Esophagus muscularis mucosa (tissue), 4 donors: Measurements from ENCODE around the gene QPRT. TPM values are rescaled to one million over a fixed set of nuclear protein-coding genes. Genes with fewer than 3 reads are reported as not detected.

Experiments used
- DNase-seq: peaks from one replicate; pipeline ENCODE4 v3.0.0-alpha.2; 2017; ENCODE audit errors: extremely low spot score
- H3K27ac ChIP-seq, 4 donors: fragments of 200-600 bp; sonication (generic); replicated peaks in 1 of 4; 1 replicate in 3 of 4; 2 replicates in 1 of 4; pipeline ENCODE4 v1.5.1; 2016 to 2019; ENCODE audit warnings: mild to moderate bottlenecking in 1 of 4
- H3K27me3 ChIP-seq, 4 donors: fragments of 200-600 bp; sonication (generic); one replicate each; pipeline versions ENCODE4 v1.5.1 to v1.6.0; 2016 to 2019
- H3K36me3 ChIP-seq, 4 donors: fragments of 200-600 bp; sonication (generic); one replicate each; pipeline ENCODE4 v1.5.1; 2016 to 2019
- H3K4me1 ChIP-seq, 4 donors: fragments of 200-600 bp; sonication (generic); one replicate each; pipeline ENCODE4 v1.5.1; 2016 to 2019
- H3K4me3 ChIP-seq, 4 donors: fragments of 200-600 bp; sonication (generic); 1 replicate in 2 of 4; 2 replicates in 2 of 4; pipeline ENCODE4 v1.5.1; 2016 to 2019; ENCODE audit warnings: mild to moderate bottlenecking in 4 of 4, moderate library complexity in 1 of 4
- H3K9me3 ChIP-seq, 4 donors: fragments of 200-600 bp; sonication (generic); 1 replicate in 3 of 4; 2 replicates in 1 of 4; pipeline ENCODE4 v1.5.1; 2016 to 2019
- EP300 ChIP-seq: sonication (generic); formaldehyde crosslinking; IDR thresholded peaks from one replicate; pipeline ENCODE4 v1.6.1; 2017; ENCODE audit warnings: antibody characterized with exemption
- POLR2A ChIP-seq: fragments of 450-650 bp; IDR thresholded peaks from one replicate; pipeline ENCODE4 v1.6.1; 2017; ENCODE audit warnings: antibody characterized with exemption, moderate library complexity, mild to moderate bottlenecking, low read depth
- POLR2AphosphoS5 ChIP-seq, 2 donors: sonication (generic); formaldehyde crosslinking; IDR thresholded peaks; one replicate each; pipeline ENCODE4 v1.6.1; 2017; ENCODE audit warnings: antibody characterized with exemption in 2 of 2
- WGBS: methylation state at CpG from one replicate; pipeline ENCODE4 v1.1.5; 2018; 5-methylcytosine and 5-hydroxymethylcytosine counted together
- intact Hi-C: fragments of 100-400 bp; cut with DNase I; formaldehyde crosslinking; loops from one replicate; pipeline ENCODE4 v1.15.1; 2023
- total RNA-seq, 4 donors: library from RNA; depleted of rRNA; stranded (reverse); fragments of >200 nt; gene quantifications; one replicate each; pipeline versions ENCODE4 v1.1.0 to v1.2.1, GENCODE V29; 2016
- TF ChIP-seq, protein P1 (sequence below), 3 experiments: fragments of 200-600 bp in 2 of 3; fragments of 450-650 bp in 1 of 3; sonication (generic) in 2 of 3; IDR thresholded peaks; one replicate each; pipeline ENCODE4 v1.5.1; 2017 to 2019; ENCODE audit warnings: antibody characterized with exemption in 3 of 3, mild to moderate bottlenecking in 2 of 3, moderate library complexity in 1 of 3

The QPRT gene
- total RNA-seq, 4 donors from 2014 or later: 1.7 to 5.1 (median 2.7) TPM

DNA sequence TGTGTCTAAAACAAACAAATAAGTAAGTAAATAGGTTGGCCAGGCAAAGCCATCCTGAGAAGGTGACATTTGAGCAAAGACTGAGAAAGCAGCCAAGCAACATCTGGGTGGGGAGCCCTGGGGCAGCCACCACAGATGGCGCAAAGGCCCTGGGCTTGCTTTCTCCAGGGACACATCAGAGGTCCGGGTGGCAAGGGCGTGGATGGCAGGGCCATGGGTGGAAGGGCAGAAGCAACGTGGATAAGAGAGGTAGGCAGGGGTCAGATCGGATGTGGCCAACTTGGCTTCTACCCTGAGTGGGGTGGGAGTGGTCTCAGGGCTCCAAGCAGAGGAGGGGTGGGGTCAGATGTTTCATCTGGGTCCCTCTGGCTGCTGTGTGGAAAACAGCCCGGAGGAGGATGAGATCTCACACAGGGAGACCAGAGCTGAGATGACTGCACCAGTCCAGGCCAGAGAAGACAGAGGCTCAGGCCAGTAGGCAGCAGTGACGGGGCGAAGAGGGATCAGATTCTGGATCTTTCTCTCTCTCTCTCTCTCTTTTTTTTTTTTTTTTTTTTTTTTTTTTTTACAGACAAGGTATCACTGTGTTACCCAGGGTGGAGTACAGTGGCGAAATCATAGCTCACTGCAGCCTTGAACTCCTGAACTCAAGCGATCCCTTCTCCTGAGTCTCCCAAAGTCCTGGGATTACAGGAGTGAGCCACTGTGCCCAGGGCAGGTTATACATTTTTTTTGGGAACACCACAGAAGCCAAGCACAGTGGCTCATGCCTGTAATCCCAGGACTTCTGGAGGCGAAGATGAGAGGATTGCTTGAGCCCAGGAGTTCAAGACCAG, 22.1 kb upstream of the QPRT start:
- no peaks in the 10 kb centered on the region for H3K9me3 ChIP-seq
- WGBS: 76% methylated on average over 10 of the region's 11 CpGs
- no peaks in the 10 kb centered on the region for H3K27me3 ChIP-seq
- TF ChIP-seq POLR2AphosphoS5 (IDR thresholded peaks at IDR 0.05) (no peak), POLR2A (no peak), EP300 (no peak)
- TF ChIP-seq, protein P1, sequence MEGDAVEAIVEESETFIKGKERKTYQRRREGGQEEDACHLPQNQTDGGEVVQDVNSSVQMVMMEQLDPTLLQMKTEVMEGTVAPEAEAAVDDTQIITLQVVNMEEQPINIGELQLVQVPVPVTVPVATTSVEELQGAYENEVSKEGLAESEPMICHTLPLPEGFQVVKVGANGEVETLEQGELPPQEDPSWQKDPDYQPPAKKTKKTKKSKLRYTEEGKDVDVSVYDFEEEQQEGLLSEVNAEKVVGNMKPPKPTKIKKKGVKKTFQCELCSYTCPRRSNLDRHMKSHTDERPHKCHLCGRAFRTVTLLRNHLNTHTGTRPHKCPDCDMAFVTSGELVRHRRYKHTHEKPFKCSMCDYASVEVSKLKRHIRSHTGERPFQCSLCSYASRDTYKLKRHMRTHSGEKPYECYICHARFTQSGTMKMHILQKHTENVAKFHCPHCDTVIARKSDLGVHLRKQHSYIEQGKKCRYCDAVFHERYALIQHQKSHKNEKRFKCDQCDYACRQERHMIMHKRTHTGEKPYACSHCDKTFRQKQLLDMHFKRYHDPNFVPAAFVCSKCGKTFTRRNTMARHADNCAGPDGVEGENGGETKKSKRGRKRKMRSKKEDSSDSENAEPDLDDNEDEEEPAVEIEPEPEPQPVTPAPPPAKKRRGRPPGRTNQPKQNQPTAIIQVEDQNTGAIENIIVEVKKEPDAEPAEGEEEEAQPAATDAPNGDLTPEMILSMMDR (IDR thresholded peaks at IDR 0.05): no peak
- no peaks in the 10 kb centered on the region for H3K4me1 ChIP-seq
- H3K36me3 ChIP-seq: no peaks in the 10 kb centered on the region
- DNase-seq: no peak
- H3K27ac ChIP-seq: no peak overlapping the region
- no peak overlapping the region for H3K4me3 ChIP-seq
- intact Hi-C loops: no loop called here

DNA sequence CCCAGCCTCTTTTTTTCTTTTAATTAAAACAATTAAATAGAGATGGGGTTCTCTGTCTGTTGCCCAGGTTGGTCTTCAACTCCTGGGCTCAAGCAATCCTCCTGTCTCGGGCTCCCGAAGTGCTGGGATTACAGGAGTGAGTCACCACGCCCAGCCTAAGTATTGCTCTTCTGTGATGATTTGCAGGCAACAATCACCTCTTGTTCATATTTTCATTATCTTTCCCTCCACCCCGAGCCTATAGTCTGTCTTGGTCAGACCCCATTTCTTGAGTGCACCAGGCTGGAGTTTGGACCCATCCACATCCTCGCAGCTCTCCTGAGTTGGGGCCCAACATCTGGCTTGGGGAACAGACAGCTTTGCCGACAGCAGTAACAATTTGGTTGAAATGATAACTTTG, 20.3 kb upstream of the QPRT start:
- Histone ChIP-seq H3K9me3 (no peaks in the 10 kb centered on the region), H3K4me3 (no peak overlapping the region), H3K36me3 (no peaks in the 10 kb centered on the region), H3K27ac (no peak overlapping the region), H3K4me1 (no peaks in the 10 kb centered on the region), H3K27me3 (peaks cover 0 to 8% (median 0%) of the 10 kb centered on the region in 4 donors)
- TF ChIP-seq POLR2AphosphoS5 (IDR thresholded peaks at IDR 0.05): no peak
- TF ChIP-seq EP300: no peak
- TF ChIP-seq, protein P1 (IDR thresholded peaks at IDR 0.05): no peak
- no peak for TF ChIP-seq POLR2A
- DNase-seq: no peak
- intact Hi-C loops: no loop called here
- whole genome bisulfite sequencing: 84% methylated on average over 6 of the region's 6 CpGs

DNA sequence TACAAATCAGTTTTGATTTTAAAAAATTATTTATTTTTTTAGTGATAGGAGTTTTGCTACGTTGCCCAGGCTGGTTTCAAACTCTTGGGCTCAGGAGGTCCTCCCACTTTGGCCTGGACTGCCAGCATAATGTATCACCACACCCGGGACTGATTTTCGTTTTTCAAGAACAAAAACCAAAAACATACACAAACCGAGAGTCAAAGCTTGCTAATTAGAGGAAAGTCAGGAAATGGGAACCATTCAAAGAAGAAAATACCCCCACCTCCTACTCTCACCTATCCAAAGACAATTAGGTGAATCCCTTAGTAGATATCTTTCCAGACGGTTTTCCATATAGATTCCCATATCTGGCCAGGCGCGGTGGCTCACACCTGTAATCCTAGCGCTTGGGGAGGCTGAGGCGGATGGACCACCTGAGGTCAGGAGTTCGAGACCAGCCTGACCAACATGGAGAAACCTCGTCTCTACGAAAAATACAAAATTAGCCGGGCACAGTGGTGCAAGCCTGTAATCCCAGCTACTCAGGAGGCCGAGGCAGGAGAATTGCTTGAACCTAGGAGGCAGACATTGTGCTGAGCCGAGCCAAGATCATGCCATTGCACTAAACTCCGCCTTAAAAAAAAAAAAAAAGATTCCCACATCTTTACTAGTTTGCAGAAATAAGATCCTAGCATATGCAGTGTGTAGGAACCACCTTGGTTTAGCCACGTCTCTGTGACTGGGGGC, 16.8 kb upstream of the QPRT start:
- H3K4me3 ChIP-seq: no peak overlapping the region
- H3K9me3 ChIP-seq: no peaks in the 10 kb centered on the region
- DNase-seq: no peak
- no peak overlapping the region for H3K27ac ChIP-seq
- TF ChIP-seq, protein P1 (IDR thresholded peaks at IDR 0.05): no peak
- TF ChIP-seq EP300: no peak
- no peak for TF ChIP-seq POLR2AphosphoS5 (IDR thresholded peaks at IDR 0.05)
- no peak for TF ChIP-seq POLR2A
- intact Hi-C loops: no loop called here
- 82% methylated on average over 17 of the region's 17 CpGs for WGBS
- H3K27me3 ChIP-seq: peaks cover 0 to 23% (median 0%) of the 10 kb centered on the region in 4 donors
- peaks cover 0 to 15% (median 12%) of the 10 kb centered on the region in 4 donors for H3K4me1 ChIP-seq
- H3K36me3 ChIP-seq: no peaks in the 10 kb centered on the region

DNA sequence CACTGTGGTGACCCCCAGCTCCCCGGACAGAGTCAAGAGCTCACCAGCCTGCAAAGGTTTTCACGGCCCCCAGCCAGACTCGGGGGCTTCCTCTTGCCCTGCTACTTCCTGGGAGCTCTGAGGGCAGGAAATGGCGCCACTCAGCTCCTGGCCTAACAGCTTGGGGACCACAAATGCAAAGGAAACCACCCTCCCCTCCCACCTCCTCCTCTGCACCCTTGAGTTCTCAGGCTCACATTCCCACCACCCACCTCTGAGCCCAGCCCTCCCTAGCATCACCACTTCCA, 16.3 kb upstream of the QPRT start:
- Histone ChIP-seq H3K4me3 (peak overlapping the region in 2 of 4 donors; percentile 14 to 32), H3K27ac (no peak overlapping the region)
- TF ChIP-seq POLR2AphosphoS5 (IDR thresholded peaks at IDR 0.05): no peak
- TF ChIP-seq POLR2A: no peak
- no peak for TF ChIP-seq EP300
- TF ChIP-seq, protein P1 (IDR thresholded peaks at IDR 0.05): no peak

More for the DNA sequence above, 16.3 kb upstream of the QPRT start:
- DNase-seq: no peak
- H3K36me3 ChIP-seq: no peaks in the 10 kb centered on the region
- H3K27me3 ChIP-seq: peaks cover 0 to 23% (median 0%) of the 10 kb centered on the region in 4 donors
- H3K4me1 ChIP-seq: peaks cover 0 to 15% (median 12%) of the 10 kb centered on the region in 4 donors
- H3K9me3 ChIP-seq: no peaks in the 10 kb centered on the region
- intact Hi-C loops: no loop called here
- 65% methylated on average over 4 of the region's 4 CpGs for WGBS
